ENCODE results near the gene ATXN7. TPM values are rescaled to one million over a fixed set of nuclear protein-coding genes. Genes with fewer than 3 reads are reported as not detected.

Gene ATXN7
- total RNA-seq, 3 donors from 2014 or later (not counting 1 experiment from before 2014, with no cell fraction given) = 126 to 176 (median 146) TPM

DNA sequence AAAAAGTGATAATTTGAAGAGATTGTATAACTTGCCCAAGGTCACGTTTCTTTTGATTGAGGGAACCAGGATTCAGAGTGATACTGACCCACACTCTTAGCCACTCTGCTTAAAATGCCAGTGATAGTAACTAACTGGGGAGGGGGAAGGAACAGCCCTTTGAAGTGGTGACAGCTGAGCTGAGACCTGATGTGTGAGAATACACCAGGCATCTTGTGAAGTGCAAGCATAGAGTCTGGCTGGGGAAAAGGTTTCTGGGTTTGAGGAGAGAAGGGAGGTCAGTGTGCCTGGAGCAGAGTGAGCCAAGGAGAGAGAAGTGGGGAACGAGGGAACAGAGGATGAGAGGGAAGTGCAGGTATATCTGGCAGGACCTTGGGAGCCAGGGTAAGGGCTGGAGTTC, 83.9 kb downstream of the ATXN7 start:
- Mint-ChIP-seq H3K4me3 (no peak overlapping the region), H3K4me1 (peaks cover 64% of the 10 kb centered on the region in 2 donors), H3K36me3 (no peaks in the 10 kb centered on the region), H3K27me3 (ENCODE audit: low read depth in 2 of 2) (no peaks in the 10 kb centered on the region), H3K9me3 (no peaks in the 10 kb centered on the region), H3K27ac (peak overlapping the region; percentile 52 to 63)
- WGBS (ENCODE audit: insufficient coverage) = 83% methylated on average over 2 of the region's 2 CpGs
- no peak overlapping the region for H3K4me3 ChIP-seq (ENCODE audit: low read length)
- intact Hi-C loops (cut with micrococcal nuclease) = no loop called here
- H3K36me3 ChIP-seq (ENCODE audit: control insufficient read depth, insufficient read depth, low read length) = no peaks in the 10 kb centered on the region
- no peak for TF ChIP-seq CTCF (IDR thresholded peaks at IDR 0.05)
- H3K27me3 ChIP-seq (ENCODE audit: control insufficient read depth, insufficient read depth, low read length) = no peaks in the 10 kb centered on the region
- no peak overlapping the region for H3K27ac ChIP-seq (ENCODE audit: low read length)
- ATAC-seq (peak in 2 of 3 donors; percentile 37 to 48), DNase-seq (no peak)
- no peaks in the 10 kb centered on the region for H3K9me3 ChIP-seq (ENCODE audit: control insufficient read depth, insufficient read depth, low read length)
- peaks cover 8% of the 10 kb centered on the region for H3K4me1 ChIP-seq (ENCODE audit: control insufficient read depth, insufficient read depth, low read length)

GRCh38 chr3:63949005-63949404, 85.3 kb downstream of the ATXN7 start:
- H3K27ac ChIP-seq (ENCODE audit: low read length) = no peak overlapping the region
- no peaks in the 10 kb centered on the region for H3K9me3 ChIP-seq (ENCODE audit: control insufficient read depth, insufficient read depth, low read length)
- H3K9me3 Mint-ChIP-seq = no peaks in the 10 kb centered on the region
- H3K36me3 Mint-ChIP-seq = no peaks in the 10 kb centered on the region
- no peak overlapping the region for H3K4me3 Mint-ChIP-seq
- WGBS (ENCODE audit: insufficient coverage) = 86% methylated on average over 1 of the region's 2 CpGs
- no peaks in the 10 kb centered on the region for H3K27me3 ChIP-seq (ENCODE audit: control insufficient read depth, insufficient read depth, low read length)
- ATAC-seq (no peak), DNase-seq (no peak)
- no peak overlapping the region for H3K4me3 ChIP-seq (ENCODE audit: low read length)
- H3K4me1 ChIP-seq (ENCODE audit: control insufficient read depth, insufficient read depth, low read length) = peaks cover 8% of the 10 kb centered on the region
- peaks cover 3% of the 10 kb centered on the region for H3K36me3 ChIP-seq (ENCODE audit: control insufficient read depth, insufficient read depth, low read length)
- TF ChIP-seq CTCF (IDR thresholded peaks at IDR 0.05) = no peak
- no peaks in the 10 kb centered on the region for H3K27me3 Mint-ChIP-seq (ENCODE audit: low read depth in 2 of 2)
- intact Hi-C loops (cut with micrococcal nuclease) = no loop called here
- H3K27ac Mint-ChIP-seq = no peak overlapping the region
- H3K4me1 Mint-ChIP-seq = peaks cover 50 to 62% of the 10 kb centered on the region in 2 donors

GRCh38 chr3:63950698-63951097, 87.0 kb downstream of the ATXN7 start:
- Mint-ChIP-seq H3K4me1 (peaks cover 50 to 61% of the 10 kb centered on the region in 2 donors), H3K27me3 (ENCODE audit: low read depth in 2 of 2) (no peaks in the 10 kb centered on the region), H3K36me3 (no peaks in the 10 kb centered on the region), H3K9me3 (no peaks in the 10 kb centered on the region), H3K4me3 (peak overlapping the region; percentile 74), H3K27ac (peak overlapping the region; percentile 88 to 92)
- Histone ChIP-seq H3K36me3 (ENCODE audit: control insufficient read depth, insufficient read depth, low read length) (peaks cover 3% of the 10 kb centered on the region), H3K27me3 (ENCODE audit: control insufficient read depth, insufficient read depth, low read length) (no peaks in the 10 kb centered on the region), H3K4me3 (ENCODE audit: low read length) (no peak overlapping the region), H3K27ac (ENCODE audit: low read length) (peak overlapping the region; percentile 63), H3K4me1 (ENCODE audit: control insufficient read depth, insufficient read depth, low read length) (peaks cover 8% of the 10 kb centered on the region), H3K9me3 (ENCODE audit: control insufficient read depth, insufficient read depth, low read length) (no peaks in the 10 kb centered on the region)
- DNase-seq (no peak), ATAC-seq (no peak)
- TF ChIP-seq CTCF (IDR thresholded peaks at IDR 0.05) = no peak
- WGBS (ENCODE audit: insufficient coverage) = 100% methylated on average over 1 of the region's 1 CpG
- intact Hi-C loops (cut with micrococcal nuclease) = no loop called here

Measured in natural killer cell (primary cell).